MCF 10A (cell line): ENCODE results near the gene CSPG4. TPM values are rescaled to one million over a fixed set of nuclear protein-coding genes. Genes with fewer than 3 reads are reported as not detected.
"Not testable (repeated sequence)": the region's sequence is repeated elsewhere in the genome, so short reads cannot be mapped to it uniquely, and the experiment has no call there.

Source experiments
- BruUV-seq: library from RNA; stranded (reverse); fragments of 400-500 nt; replicated peaks from 2 replicates; lab custom pipeline; 2021; lab: Mats Ljungman, UMichigan
- CTCF ChIA-PET: fragments of 300-600 bp; sonication (Branson Sonifier 250); formaldehyde crosslinking; extraction: SDS; loops from one replicate; lab custom pipeline; 2021; ENCODE audit warnings: antibody characterized with exemption, inconsistent platforms; lab: Yijun Ruan, JAX
- POLR2A ChIA-PET: fragments of 300-600, 350-650 bp; sonication (Branson Sonifier 250); formaldehyde crosslinking; extraction: SDS; loops from one replicate; lab custom pipeline; 2020; ENCODE audit warnings: antibody characterized with exemption, inconsistent platforms; lab: Yijun Ruan, JAX
- DNase-seq: peaks from one replicate; pipeline ENCODE4 v3.0.0-alpha.2; 2018; ENCODE audit not compliant: unreplicated experiment
- H3K27ac Mint-ChIP-seq: one replicate; pipeline ENCODE4 v1.8.0; 2022; ENCODE audit warnings: mild to moderate bottlenecking, low read depth, mixed read lengths; ENCODE audit not compliant: unreplicated experiment
- H3K27me3 Mint-ChIP-seq: one replicate; pipeline ENCODE4 v1.8.0; 2022; ENCODE audit warnings: mixed read lengths; ENCODE audit not compliant: insufficient read depth, unreplicated experiment
- H3K36me3 Mint-ChIP-seq: one replicate; pipeline ENCODE4 v1.8.0; 2022; ENCODE audit warnings: mild to moderate bottlenecking, moderate library complexity, mixed read lengths; ENCODE audit not compliant: insufficient read depth, unreplicated experiment
- H3K4me1 Mint-ChIP-seq: one replicate; pipeline ENCODE4 v1.8.0; 2022; ENCODE audit warnings: mixed read lengths; ENCODE audit not compliant: insufficient read depth, unreplicated experiment
- H3K4me3 Mint-ChIP-seq: one replicate; pipeline ENCODE4 v1.8.0; 2022; ENCODE audit warnings: mild to moderate bottlenecking, moderate library complexity, mixed read lengths; ENCODE audit not compliant: unreplicated experiment
- H3K9me3 Mint-ChIP-seq: one replicate; pipeline ENCODE4 v1.8.0; 2022; ENCODE audit warnings: mixed read lengths; ENCODE audit not compliant: unreplicated experiment
- CTCF ChIP-seq: fragments of 200-600 bp; IDR thresholded peaks from one replicate; pipeline ENCODE4 v1.8.0; 2022; ENCODE audit warnings: antibody characterized with exemption, mild to moderate bottlenecking; ENCODE audit not compliant: unreplicated experiment
- intact Hi-C: fragments of 100-400 bp; cut with micrococcal nuclease; formaldehyde crosslinking; loops from 2 replicates; pipeline ENCODE4 v1.14.1; 2022
- total RNA-seq: library from RNA; stranded (reverse); gene quantifications from 2 replicates; pipeline ENCODE4 v1.2.3, GENCODE V29; 2022

CSPG4 gene
- total RNA-seq, 1 experiment from 2014 or later = 0.21 TPM

GRCh38 chr15:75636026-75636425, 76.6 kb downstream of the CSPG4 start:
- intact Hi-C loops = loop anchor here (5.0 kb wide), 1 partner anchor 166 kb away; no protein-coding TSS in a partner anchor
- H3K36me3 Mint-ChIP-seq = peaks cover 26% of the 10 kb centered on the region
- TF ChIP-seq CTCF = no peak
- H3K4me1 Mint-ChIP-seq = peaks cover 18% of the 10 kb centered on the region
- no peak overlapping the region for H3K27ac Mint-ChIP-seq
- H3K9me3 Mint-ChIP-seq = no peaks in the 10 kb centered on the region
- H3K4me3 Mint-ChIP-seq = no peak overlapping the region
- CTCF ChIA-PET = interaction anchor here (0.8 to 2.1 kb wide), 4 partner anchors 11 to 176 kb away, joined by 4 to 7 read pairs (median 4); no protein-coding TSS in a partner anchor
- no peak for DNase-seq
- BruUV-seq = no TSS peak
- POLR2A ChIA-PET = interaction anchor here (0.9 to 6.3 kb wide), 4 partner anchors 8 to 183 kb away, joined by 6 to 182 read pairs (median 9); partner anchors contain the start of genes SIN3A and SNX33
- no peaks in the 10 kb centered on the region for H3K27me3 Mint-ChIP-seq

- POLR2A ChIA-PET = interaction anchor here (0.7 to 2.8 kb wide), 5 partner anchors 8 to 305 kb away, joined by 3 to 12 read pairs (median 3); partner anchors contain the start of genes MAN2C1, SNUPN and SNX33
Measured at GRCh38 chr15:75633922-75634321, 78.7 kb downstream of the CSPG4 start.

GRCh38 chr15:75631935-75632334, 80.7 kb downstream of the CSPG4 start:
- intact Hi-C loops = no loop called here
- H3K9me3 Mint-ChIP-seq = no peaks in the 10 kb centered on the region
- ChIA-PET CTCF (no interaction called here), POLR2A (interaction anchor here (1.0 kb wide), 1 partner anchor 177 kb away, joined by 6 read pairs; no protein-coding TSS in a partner anchor)
- DNase-seq = no peak
- TF ChIP-seq CTCF = no peak
- peaks cover 6% of the 10 kb centered on the region for H3K36me3 Mint-ChIP-seq
- H3K27me3 Mint-ChIP-seq = no peaks in the 10 kb centered on the region
- BruUV-seq = no TSS peak
- no peak overlapping the region for H3K4me3 Mint-ChIP-seq
- H3K27ac Mint-ChIP-seq = no peak overlapping the region
- peaks cover 12% of the 10 kb centered on the region for H3K4me1 Mint-ChIP-seq

More at GRCh38 chr15:75633922-75634321, 78.7 kb downstream of the CSPG4 start:
- intact Hi-C loops, CTCF ChIA-PET, BruUV-seq, H3K27ac Mint-ChIP-seq, H3K27me3 Mint-ChIP-seq, H3K9me3 Mint-ChIP-seq, DNase-seq, H3K4me3 Mint-ChIP-seq: not testable (repeated sequence)
- Mint-ChIP-seq H3K36me3 (peaks cover 25% of the 10 kb centered on the region), H3K4me1 (peaks cover 18% of the 10 kb centered on the region)

- Mint-ChIP-seq H3K9me3 (no peaks in the 10 kb centered on the region), H3K4me1 (peaks cover 15% of the 10 kb centered on the region), H3K27ac (peak within 1 kb of the TSS; percentile 95), H3K27me3 (no peaks in the 10 kb centered on the region), H3K4me3 (peak within 1 kb of the TSS; percentile 87), H3K36me3 (no peaks in the 10 kb centered on the region)
- TSS peak; percentile 91 for BruUV-seq
- CTCF ChIA-PET = interaction anchor here (0.5 to 3.6 kb wide), 9 partner anchors 14 to 1762 kb away, joined by 3 to 37 read pairs (median 4); partner anchors contain the start of genes IMP3 and SNX33
- no peak for TF ChIP-seq CTCF
- POLR2A ChIA-PET = interaction anchor here (0.6 to 4.0 kb wide), 26 partner anchors 9 to 424 kb away, joined by 3 to 158 read pairs (median 4); partner anchors contain the start of genes C15orf39, IMP3, MAN2C1 and PTPN9
- intact Hi-C loops = loop anchor here (2.0 to 5.0 kb wide), 2 partner anchors 117 to 173 kb away; partner anchors contain the start of gene SIN3A
- peak; percentile 94 for DNase-seq
Measured at GRCh38 chr15:75625542-75626347, 86.9 kb downstream of the CSPG4 start, which contains the start of gene SNUPN. Gene SNUPN, minus strand, starts transcription at chr15:75625725. Its CDS starts 4,674 bp downstream, at chr15:75621051.

Other genes with a start within 250 kb of the CSPG4 start
- gene PTPN9, start 133.5 kb downstream of the CSPG4 start, total RNA-seq = 31.6 and 33.0 TPM in 2 replicates
- gene SNUPN, start 87.1 kb downstream of the CSPG4 start, total RNA-seq = 23.9 and 28.9 TPM in 2 replicates
- 45.8 and 58.0 TPM in 2 replicates for gene IMP3, start 72.6 kb downstream of the CSPG4 start, total RNA-seq
- gene SNX33, start 64.9 kb downstream of the CSPG4 start, total RNA-seq = 14.3 and 15.2 TPM in 2 replicates
- gene UBE2Q2, start 130.6 kb upstream of the CSPG4 start, total RNA-seq = 28.3 and 36.4 TPM in 2 replicates
- 49.2 and 70.7 TPM in 2 replicates for gene FBXO22, start 191.0 kb upstream of the CSPG4 start, total RNA-seq